Stimulated activated CD4-positive, alpha-beta T cell treated with anti-CD3 and anti-CD28 coated beads, Interleukin-12 subunit alpha, Interleukin-12 subunit beta, amount 100 ng/mL, for 4 hours (primary cell): ENCODE measurements around the gene SAYSD1.

ENCODE experiments used
- DNase-seq: peaks from one replicate; pipeline ENCODE4 v3.0.0-alpha.2; 2020

SAYSD1 gene

GRCh38 chr6:39055661-39056060 lies 59.3 kb downstream of the SAYSD1 start:
- DNase-seq: no peak

GRCh38 chr6:39054577-39055142 lies 60.3 kb downstream of the SAYSD1 start:
- no peak for DNase-seq
